Gastrocnemius medialis (tissue), 4 donors: ENCODE results near the gene WDR70. TPM values are rescaled to one million over a fixed set of nuclear protein-coding genes. Genes with fewer than 3 reads are reported as not detected.

Source experiments
- ATAC-seq, 2 donors: fragments of 150-250 bp; one replicate each; pipeline ENCODE4 v1.9.1; 2016
- DNase-seq, 2 donors: peaks; one replicate each; pipeline ENCODE4 v3.0.0-alpha.2; 2019
- H3K27ac ChIP-seq, 4 donors: fragments of 200-600 bp; sonication (generic); 1 replicate in 1 of 4; 2 replicates in 3 of 4; pipeline ENCODE4 v1.5.1; 2016 to 2018; ENCODE audit warnings: mild to moderate bottlenecking in 2 of 4, moderate library complexity in 1 of 4
- H3K27me3 ChIP-seq, 3 donors: fragments of 200-600 bp; sonication (generic) in 2 of 3; 1 replicate in 1 of 3; 2 replicates in 2 of 3; pipeline versions ENCODE4 v1.5.1 to v1.6.0; 2016 to 2019; ENCODE audit warnings: mild to moderate bottlenecking in 1 of 3, moderate library complexity in 1 of 3
- H3K36me3 ChIP-seq, 2 donors: fragments of 200-600 bp; sonication (generic) in 1 of 2; one replicate each; pipeline ENCODE4 v1.5.1; 2017 to 2018
- H3K4me1 ChIP-seq, 2 donors: fragments of 200-600 bp; sonication (generic) in 1 of 2; one replicate each; pipeline ENCODE4 v1.5.1; 2016 to 2017; ENCODE audit warnings: mild to moderate bottlenecking in 2 of 2
- H3K4me3 ChIP-seq, 4 donors: fragments of 200-600 bp; sonication (generic) in 3 of 4; 1 replicate in 1 of 4; 2 replicates in 3 of 4; pipeline ENCODE4 v1.5.1; 2016 to 2019; ENCODE audit warnings: mild to moderate bottlenecking in 2 of 4
- H3K9me3 ChIP-seq, 3 donors: fragments of 200-600 bp; sonication (generic) in 2 of 3; 1 replicate in 1 of 3; 2 replicates in 2 of 3; pipeline ENCODE4 v1.5.1; 2016 to 2019
- POLR2A ChIP-seq, 2 donors: fragments of 450-650 bp; IDR thresholded peaks; one replicate each; pipeline ENCODE4 v1.6.1; 2017; ENCODE audit warnings: antibody characterized with exemption in 2 of 2, mild to moderate bottlenecking in 2 of 2, moderate library complexity in 2 of 2
- in situ Hi-C, 4 donors: fragments of 200-750 bp; cut with MboI; loops; one replicate each; pipeline versions ENCODE4 v1.15.0 to v1.8.0; 2017; ENCODE audit warnings: low sequenced_read_pairs in 4 of 4
- intact Hi-C: fragments of 100-400 bp; cut with DNase I; formaldehyde crosslinking; loops from one replicate; pipeline ENCODE4 v1.15.1; 2023; ENCODE audit warnings: low total_unique reads
- total RNA-seq, 4 donors: library from RNA; depleted of rRNA; stranded (reverse); fragments of >200 nt; gene quantifications; one replicate each; pipeline versions ENCODE4 v1.1.0 to v1.2.3, GENCODE V29; 2016
- TF ChIP-seq, protein P1 (sequence below), 5 experiments: fragments of 450-650 bp in 3 of 5; fragments of 200-600 bp in 2 of 5; sonication (generic) in 2 of 5; IDR thresholded peaks in 4 of 5; conservative IDR thresholded peaks in 1 of 5; 1 replicate in 4 of 5; 2 replicates in 1 of 5; pipeline ENCODE4 v1.5.1; 2016 to 2019; ENCODE audit warnings: antibody characterized with exemption in 5 of 5, mild to moderate bottlenecking in 3 of 5, moderate library complexity in 3 of 5

WDR70 gene
- total RNA-seq, 4 donors from 2014 or later = 15.9 to 24.8 (median 21.5) TPM

GRCh38 chr5:37714756-37715155 lies 335.6 kb downstream of the WDR70 start:
- no peak for TF ChIP-seq POLR2A (IDR thresholded peaks at IDR 0.05)
- TF ChIP-seq, protein P1, sequence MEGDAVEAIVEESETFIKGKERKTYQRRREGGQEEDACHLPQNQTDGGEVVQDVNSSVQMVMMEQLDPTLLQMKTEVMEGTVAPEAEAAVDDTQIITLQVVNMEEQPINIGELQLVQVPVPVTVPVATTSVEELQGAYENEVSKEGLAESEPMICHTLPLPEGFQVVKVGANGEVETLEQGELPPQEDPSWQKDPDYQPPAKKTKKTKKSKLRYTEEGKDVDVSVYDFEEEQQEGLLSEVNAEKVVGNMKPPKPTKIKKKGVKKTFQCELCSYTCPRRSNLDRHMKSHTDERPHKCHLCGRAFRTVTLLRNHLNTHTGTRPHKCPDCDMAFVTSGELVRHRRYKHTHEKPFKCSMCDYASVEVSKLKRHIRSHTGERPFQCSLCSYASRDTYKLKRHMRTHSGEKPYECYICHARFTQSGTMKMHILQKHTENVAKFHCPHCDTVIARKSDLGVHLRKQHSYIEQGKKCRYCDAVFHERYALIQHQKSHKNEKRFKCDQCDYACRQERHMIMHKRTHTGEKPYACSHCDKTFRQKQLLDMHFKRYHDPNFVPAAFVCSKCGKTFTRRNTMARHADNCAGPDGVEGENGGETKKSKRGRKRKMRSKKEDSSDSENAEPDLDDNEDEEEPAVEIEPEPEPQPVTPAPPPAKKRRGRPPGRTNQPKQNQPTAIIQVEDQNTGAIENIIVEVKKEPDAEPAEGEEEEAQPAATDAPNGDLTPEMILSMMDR (IDR thresholded peaks at IDR 0.05 in 4 of 5, conservative IDR thresholded peaks at IDR 0.05 in 1 of 5) = no peak
- Histone ChIP-seq H3K4me3 (no peak overlapping the region), H3K4me1 (peaks cover 15 to 17% of the 10 kb centered on the region in 2 donors), H3K36me3 (no peaks in the 10 kb centered on the region), H3K27ac (no peak overlapping the region), H3K9me3 (no peaks in the 10 kb centered on the region), H3K27me3 (no peaks in the 10 kb centered on the region)
- DNase-seq (no peak), ATAC-seq (no peak)
- intact Hi-C loops = no loop called here
- in situ Hi-C loops = no loop called here

GRCh38 chr5:37715361-37715760 lies 336.2 kb downstream of the WDR70 start:
- peaks cover 10 to 11% of the 10 kb centered on the region in 2 donors for H3K4me1 ChIP-seq
- no peaks in the 10 kb centered on the region for H3K9me3 ChIP-seq
- in situ Hi-C loops (no loop called here), intact Hi-C loops (no loop called here)
- H3K4me3 ChIP-seq = no peak overlapping the region
- TF ChIP-seq, protein P1 (IDR thresholded peaks at IDR 0.05 in 4 of 5, conservative IDR thresholded peaks at IDR 0.05 in 1 of 5) = no peak
- no peak for TF ChIP-seq POLR2A (IDR thresholded peaks at IDR 0.05)
- ATAC-seq (no peak), DNase-seq (no peak)
- no peaks in the 10 kb centered on the region for H3K36me3 ChIP-seq
- H3K27me3 ChIP-seq = no peaks in the 10 kb centered on the region
- H3K27ac ChIP-seq = no peak overlapping the region

DNA sequence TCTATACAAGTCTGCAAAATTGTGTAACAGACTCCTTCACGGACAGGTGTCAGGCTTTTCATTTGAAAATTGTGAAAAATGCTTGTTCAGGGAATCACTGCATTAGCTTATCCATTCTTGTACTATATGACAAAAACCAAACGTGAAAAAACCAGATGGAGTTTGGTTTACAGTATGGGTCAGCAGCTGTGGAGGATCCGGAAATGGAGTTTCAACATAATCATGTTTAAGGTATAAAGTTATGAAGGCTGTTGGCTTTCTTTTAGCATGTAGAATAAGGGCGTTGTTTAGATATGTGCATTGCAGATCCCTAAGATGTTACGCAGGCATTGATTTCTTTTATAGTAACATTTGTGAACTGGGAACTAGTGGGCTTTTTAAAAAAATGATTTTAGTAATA lies 336.9 kb downstream of the WDR70 start:
- H3K9me3 ChIP-seq = no peaks in the 10 kb centered on the region
- DNase-seq (no peak), ATAC-seq (no peak)
- intact Hi-C loops = loop anchor here (2.0 kb wide), 1 partner anchor 43 kb away; no protein-coding TSS in a partner anchor
- no peak for TF ChIP-seq POLR2A (IDR thresholded peaks at IDR 0.05)
- TF ChIP-seq, protein P1 (IDR thresholded peaks at IDR 0.05 in 4 of 5, conservative IDR thresholded peaks at IDR 0.05 in 1 of 5) = no peak
- peaks cover 4 to 10% of the 10 kb centered on the region in 2 donors for H3K4me1 ChIP-seq
- in situ Hi-C loops = no loop called here
- no peak overlapping the region for H3K27ac ChIP-seq
- no peaks in the 10 kb centered on the region for H3K36me3 ChIP-seq
- no peak overlapping the region for H3K4me3 ChIP-seq
- H3K27me3 ChIP-seq = no peaks in the 10 kb centered on the region

- intact Hi-C loops = loop anchor here (2.0 kb wide), 1 partner anchor 44 kb away; no protein-coding TSS in a partner anchor
- DNase-seq (no peak), ATAC-seq (no peak)
- no peak overlapping the region for H3K27ac ChIP-seq
- no peaks in the 10 kb centered on the region for H3K36me3 ChIP-seq
- H3K9me3 ChIP-seq = no peaks in the 10 kb centered on the region
- H3K27me3 ChIP-seq = no peaks in the 10 kb centered on the region
- in situ Hi-C loops = no loop called here
- peaks cover 0 to 10% of the 10 kb centered on the region in 2 donors for H3K4me1 ChIP-seq
- no peak overlapping the region for H3K4me3 ChIP-seq
- TF ChIP-seq POLR2A (IDR thresholded peaks at IDR 0.05) = no peak
- TF ChIP-seq, protein P1 (IDR thresholded peaks at IDR 0.05 in 4 of 5, conservative IDR thresholded peaks at IDR 0.05 in 1 of 5) = no peak
These were observed 337.3 kb downstream of the WDR70 start for GRCh38 chr5:37716405-37716804.

DNA sequence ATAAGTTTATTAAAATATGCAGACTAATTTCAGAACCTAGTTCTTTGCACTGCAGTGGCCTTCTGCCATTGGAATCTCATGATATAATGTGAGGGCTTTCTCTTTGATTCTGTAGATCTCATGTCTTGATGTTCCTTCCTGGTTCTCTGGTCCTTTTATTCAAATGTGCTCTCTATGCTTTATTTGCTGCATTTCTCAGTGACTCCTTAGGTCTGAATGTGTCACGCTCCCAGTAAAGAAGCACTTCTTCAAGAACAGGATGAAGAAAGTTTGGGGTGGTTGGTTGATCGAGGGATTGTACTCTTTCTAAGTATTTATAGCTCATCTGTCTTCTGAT lies 338.1 kb downstream of the WDR70 start:
- intact Hi-C loops = loop anchor here (2.0 kb wide), 1 partner anchor 44 kb away; no protein-coding TSS in a partner anchor
- H3K9me3 ChIP-seq = no peaks in the 10 kb centered on the region
- no peaks in the 10 kb centered on the region for H3K27me3 ChIP-seq
- ATAC-seq (no peak), DNase-seq (no peak)
- H3K4me3 ChIP-seq = no peak overlapping the region
- no peak overlapping the region for H3K27ac ChIP-seq
- no peaks in the 10 kb centered on the region for H3K36me3 ChIP-seq
- in situ Hi-C loops = no loop called here
- no peak for TF ChIP-seq POLR2A (IDR thresholded peaks at IDR 0.05)
- TF ChIP-seq, protein P1 (IDR thresholded peaks at IDR 0.05 in 4 of 5, conservative IDR thresholded peaks at IDR 0.05 in 1 of 5) = no peak
- H3K4me1 ChIP-seq = peaks cover 0 to 10% of the 10 kb centered on the region in 2 donors
